ENCODE results near the gene MPDZ. TPM values are rescaled to one million over a fixed set of nuclear protein-coding genes. Genes with fewer than 3 reads are reported as not detected.

MPDZ gene
- total RNA-seq, 1 donor from 2014 or later = 46.2 TPM

- H3K27me3 ChIP-seq = no peaks in the 10 kb centered on the region
- no peak for TF ChIP-seq CTCF (IDR thresholded peaks at IDR 0.05)
- intact Hi-C loops (cut with DNase I) = no loop called here
- no peak overlapping the region for H3K4me3 ChIP-seq
- no peak overlapping the region for H3K27ac ChIP-seq
- no peaks in the 10 kb centered on the region for H3K36me3 ChIP-seq
- no peaks in the 10 kb centered on the region for H3K9me3 ChIP-seq
- no peak for DNase-seq (ENCODE audit: low spot score in 2 of 2)
- no peaks in the 10 kb centered on the region for H3K4me1 ChIP-seq
Observed at GRCh38 chr9:13069498-13069897, 210.0 kb downstream of the MPDZ start.

- intact Hi-C loops (cut with DNase I) = no loop called here
- H3K9me3 ChIP-seq = no peaks in the 10 kb centered on the region
- no peak for DNase-seq (ENCODE audit: low spot score in 2 of 2)
- TF ChIP-seq CTCF (IDR thresholded peaks at IDR 0.05) = no peak
- no peaks in the 10 kb centered on the region for H3K4me1 ChIP-seq
- no peak overlapping the region for H3K4me3 ChIP-seq
- no peaks in the 10 kb centered on the region for H3K27me3 ChIP-seq
- H3K27ac ChIP-seq = no peak overlapping the region
- H3K36me3 ChIP-seq = no peaks in the 10 kb centered on the region
Observed at GRCh38 chr9:13064676-13065075, 214.8 kb downstream of the MPDZ start.

- Histone ChIP-seq H3K4me3 (no peak overlapping the region), H3K36me3 (no peaks in the 10 kb centered on the region), H3K27ac (no peak overlapping the region), H3K4me1 (no peaks in the 10 kb centered on the region), H3K9me3 (no peaks in the 10 kb centered on the region), H3K27me3 (no peaks in the 10 kb centered on the region)
- intact Hi-C loops (cut with DNase I) = no loop called here
- no peak for TF ChIP-seq CTCF (IDR thresholded peaks at IDR 0.05)
- DNase-seq (ENCODE audit: low spot score in 2 of 2) = no peak
Observed at GRCh38 chr9:13063880-13064459, 215.5 kb downstream of the MPDZ start.

- no peak overlapping the region for H3K27ac ChIP-seq
- H3K4me1 ChIP-seq = no peaks in the 10 kb centered on the region
- no peaks in the 10 kb centered on the region for H3K36me3 ChIP-seq
- no peak for DNase-seq (ENCODE audit: low spot score in 2 of 2)
- H3K9me3 ChIP-seq = no peaks in the 10 kb centered on the region
- TF ChIP-seq CTCF (IDR thresholded peaks at IDR 0.05) = no peak
- H3K4me3 ChIP-seq = no peak overlapping the region
- no peaks in the 10 kb centered on the region for H3K27me3 ChIP-seq
- intact Hi-C loops (cut with DNase I) = no loop called here
Observed at GRCh38 chr9:13061390-13061789, 218.1 kb downstream of the MPDZ start.
